Calu3 (cell line): ENCODE results near the gene ARHGEF40. TPM values are rescaled to one million over a fixed set of nuclear protein-coding genes. Genes with fewer than 3 reads are reported as not detected.

Source experiments
- BruUV-seq: library from RNA; stranded (reverse); fragments of 400-500 nt; replicated peaks from 2 replicates; lab custom pipeline; 2021; lab: Mats Ljungman, UMichigan
- CTCF ChIA-PET: fragments of 300-600 bp; sonication (Branson Sonifier 250); formaldehyde crosslinking; loops from one replicate; lab custom pipeline; 2022; ENCODE audit warnings: antibody characterized with exemption; lab: Charles Lee
- DNase-seq: peaks from one replicate; pipeline ENCODE4 v3.0.0; 2022
- H3K27ac Mint-ChIP-seq: one replicate; pipeline ENCODE4 v1.8.0; 2022; ENCODE audit warnings: mixed read lengths; ENCODE audit not compliant: unreplicated experiment
- H3K27me3 Mint-ChIP-seq: one replicate; pipeline ENCODE4 v1.8.0; 2022; ENCODE audit warnings: mixed read lengths; ENCODE audit not compliant: unreplicated experiment
- H3K36me3 Mint-ChIP-seq: one replicate; pipeline ENCODE4 v1.8.0; 2022; ENCODE audit warnings: mild to moderate bottlenecking, moderate library complexity, mixed read lengths; ENCODE audit not compliant: insufficient read depth, unreplicated experiment
- H3K4me1 Mint-ChIP-seq: one replicate; pipeline ENCODE4 v1.8.0; 2022; ENCODE audit warnings: mild to moderate bottlenecking, low read depth, mixed read lengths; ENCODE audit not compliant: unreplicated experiment
- H3K4me3 Mint-ChIP-seq: one replicate; pipeline ENCODE4 v1.8.0; 2022; ENCODE audit warnings: mild to moderate bottlenecking, low read depth, moderate library complexity, mixed read lengths; ENCODE audit not compliant: unreplicated experiment
- H3K9me3 Mint-ChIP-seq: one replicate; pipeline ENCODE4 v1.8.0; 2022; ENCODE audit warnings: low read depth, mixed read lengths; ENCODE audit not compliant: unreplicated experiment
- CTCF ChIP-seq: fragments of 200-600 bp; IDR thresholded peaks from one replicate; pipeline ENCODE4 v1.8.0; 2022; ENCODE audit warnings: antibody characterized with exemption; ENCODE audit not compliant: unreplicated experiment
- intact Hi-C: fragments of 100-400 bp; cut with micrococcal nuclease; formaldehyde crosslinking; loops from one replicate; pipeline ENCODE4 v1.10.0; 2022; ENCODE audit not compliant: unreplicated experiment
- total RNA-seq: library from RNA; stranded (reverse); gene quantifications from 2 replicates; pipeline ENCODE4 v1.2.3, GENCODE V29; 2022

ARHGEF40 gene
- total RNA-seq, 1 experiment from 2014 or later = 16.8 TPM

GRCh38 chr14:21041676-21042433 lies 28.2 kb upstream of the ARHGEF40 start, which contains the start of gene RNASE7:
RNASE7 (plus strand) TSS chr14:21042362; CDS start chr14:21042993, 631 bp downstream.
- H3K27ac Mint-ChIP-seq = no peak within 1 kb of the TSS
- CTCF ChIA-PET = interaction anchor here (1.4 to 6.7 kb wide), 2 partner anchors 27 to 31 kb away, joined by 4 to 93 read pairs; no protein-coding TSS in a partner anchor
- H3K4me3 Mint-ChIP-seq = no peak within 1 kb of the TSS
- H3K9me3 Mint-ChIP-seq = no peaks in the 10 kb centered on the region
- intact Hi-C loops = loop anchor here (10.0 kb wide), 1 partner anchor 187 kb away; no protein-coding TSS in a partner anchor
- H3K4me1 Mint-ChIP-seq = peaks cover 36% of the 10 kb centered on the region
- no TSS peak for BruUV-seq
- H3K27me3 Mint-ChIP-seq = peaks cover 59% of the 10 kb centered on the region
- H3K36me3 Mint-ChIP-seq = no peaks in the 10 kb centered on the region
- no peak for DNase-seq
- no peak for TF ChIP-seq CTCF

GRCh38 chr14:21042918-21043317 lies 27.2 kb upstream of the ARHGEF40 start:
- H3K4me1 Mint-ChIP-seq = peaks cover 34% of the 10 kb centered on the region
- BruUV-seq = no TSS peak
- no peak for TF ChIP-seq CTCF
- no peak overlapping the region for H3K4me3 Mint-ChIP-seq
- H3K9me3 Mint-ChIP-seq = no peaks in the 10 kb centered on the region
- H3K27ac Mint-ChIP-seq = no peak overlapping the region
- no peak for DNase-seq
- CTCF ChIA-PET = interaction anchor here (6.7 kb wide), 1 partner anchor 28 kb away, joined by 93 read pairs; no protein-coding TSS in a partner anchor
- peaks cover 60% of the 10 kb centered on the region for H3K27me3 Mint-ChIP-seq
- intact Hi-C loops = loop anchor here (10.0 kb wide), 1 partner anchor 188 kb away; no protein-coding TSS in a partner anchor
- H3K36me3 Mint-ChIP-seq = no peaks in the 10 kb centered on the region

GRCh38 chr14:21043387-21043973 lies 26.6 kb upstream of the ARHGEF40 start:
- H3K4me1 Mint-ChIP-seq = peaks cover 28% of the 10 kb centered on the region
- CTCF ChIA-PET = interaction anchor here (6.7 kb wide), 1 partner anchor 28 kb away, joined by 93 read pairs; no protein-coding TSS in a partner anchor
- intact Hi-C loops = loop anchor here (10.0 kb wide), 1 partner anchor 189 kb away; no protein-coding TSS in a partner anchor
- peaks cover 57% of the 10 kb centered on the region for H3K27me3 Mint-ChIP-seq
- DNase-seq = no peak
- H3K4me3 Mint-ChIP-seq = no peak overlapping the region
- no peaks in the 10 kb centered on the region for H3K36me3 Mint-ChIP-seq
- no peak for TF ChIP-seq CTCF
- no peak overlapping the region for H3K27ac Mint-ChIP-seq
- H3K9me3 Mint-ChIP-seq = no peaks in the 10 kb centered on the region
- BruUV-seq = no TSS peak

GRCh38 chr14:21043974-21044618 lies 26.0 kb upstream of the ARHGEF40 start:
- intact Hi-C loops = loop anchor here (10.0 kb wide), 1 partner anchor 189 kb away; no protein-coding TSS in a partner anchor
- BruUV-seq = no TSS peak
- no peaks in the 10 kb centered on the region for H3K9me3 Mint-ChIP-seq
- H3K4me1 Mint-ChIP-seq = peaks cover 22% of the 10 kb centered on the region
- no peak for TF ChIP-seq CTCF
- H3K36me3 Mint-ChIP-seq = no peaks in the 10 kb centered on the region
- no peak overlapping the region for H3K27ac Mint-ChIP-seq
- CTCF ChIA-PET = interaction anchor here (0.6 to 6.7 kb wide), 2 partner anchors 29 to 390 kb away, joined by 4 to 93 read pairs; no protein-coding TSS in a partner anchor
- no peak overlapping the region for H3K4me3 Mint-ChIP-seq
- no peak for DNase-seq
- peaks cover 52% of the 10 kb centered on the region for H3K27me3 Mint-ChIP-seq
